ENCODE results near the gene AKR1B1.
"Not testable (repeated sequence)": the region's sequence is repeated elsewhere in the genome, so short reads cannot be mapped to it uniquely, and the experiment has no call there.

AKR1B1 gene

DNA sequence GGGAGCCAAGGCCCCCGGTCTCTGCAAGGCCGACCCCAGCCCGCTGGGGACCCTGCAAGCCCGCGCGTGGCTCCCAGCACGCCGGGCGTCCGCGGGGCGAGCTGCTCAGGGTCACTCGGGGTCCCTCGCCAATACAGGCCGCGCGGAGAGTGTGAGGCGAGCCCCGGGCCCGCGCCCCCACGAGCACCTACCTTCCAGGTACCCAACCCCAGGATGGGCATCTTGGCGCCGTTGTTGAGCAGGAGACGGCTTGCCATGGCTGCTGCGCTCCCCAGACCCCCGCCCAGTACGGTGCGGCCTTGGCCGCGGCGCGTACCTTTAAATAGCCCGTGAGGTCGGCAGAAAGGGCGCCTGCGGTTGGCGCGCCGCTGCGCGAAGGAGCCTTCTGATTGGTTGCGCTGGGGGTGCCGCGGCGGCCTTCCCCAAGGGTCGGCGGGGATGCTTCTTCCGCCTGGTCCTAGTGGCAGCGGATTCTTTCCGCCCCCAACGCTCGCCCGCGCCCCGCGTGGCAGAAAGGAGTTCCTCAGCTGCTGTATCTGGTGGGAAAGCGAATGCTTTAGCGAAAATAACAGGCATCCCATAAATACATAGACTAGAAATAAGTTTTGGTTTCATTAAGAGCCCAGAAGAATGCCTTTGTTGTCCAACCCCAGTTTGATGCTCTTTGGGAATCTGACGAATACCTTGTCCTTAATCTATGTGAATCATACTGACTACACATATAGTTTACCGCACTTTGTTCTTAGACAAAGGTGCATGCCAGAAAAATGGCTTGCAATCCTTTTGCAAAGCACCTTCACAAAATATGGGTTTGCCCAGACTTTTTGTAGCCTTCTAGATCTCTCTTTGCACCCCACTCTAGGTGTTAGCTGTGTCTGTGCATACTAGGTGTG lies at the start of gene AKR1B1:
AKR1B1 (minus strand) TSS at position 295 of the 893 bp plus-strand sequence; CDS start at position 257, 38 bp downstream.
- DNase-seq (ENCODE audit: low read depth), result peak; percentile 76

DNA sequence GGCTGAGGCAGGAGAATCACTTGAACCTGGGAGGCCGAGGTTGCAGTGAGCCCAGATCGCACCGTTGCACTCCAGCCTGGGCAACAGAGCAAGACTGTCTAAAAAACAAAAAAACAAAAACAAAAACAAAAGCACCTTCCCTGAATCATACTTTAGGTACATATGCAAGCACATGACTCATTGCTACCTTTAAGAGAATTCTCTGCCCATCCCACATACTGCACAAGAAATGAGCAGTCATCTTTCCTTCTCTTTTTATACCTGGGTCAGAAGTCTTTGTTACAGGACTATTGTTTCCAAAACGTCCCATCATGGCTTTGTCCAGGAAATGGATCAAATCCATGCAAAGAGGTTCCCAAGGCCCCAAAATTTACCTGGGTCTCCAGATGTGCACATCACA lies 47.0 kb upstream of the AKR1B1 start:
- DNase-seq (ENCODE audit: low read depth), result no peak

DNA sequence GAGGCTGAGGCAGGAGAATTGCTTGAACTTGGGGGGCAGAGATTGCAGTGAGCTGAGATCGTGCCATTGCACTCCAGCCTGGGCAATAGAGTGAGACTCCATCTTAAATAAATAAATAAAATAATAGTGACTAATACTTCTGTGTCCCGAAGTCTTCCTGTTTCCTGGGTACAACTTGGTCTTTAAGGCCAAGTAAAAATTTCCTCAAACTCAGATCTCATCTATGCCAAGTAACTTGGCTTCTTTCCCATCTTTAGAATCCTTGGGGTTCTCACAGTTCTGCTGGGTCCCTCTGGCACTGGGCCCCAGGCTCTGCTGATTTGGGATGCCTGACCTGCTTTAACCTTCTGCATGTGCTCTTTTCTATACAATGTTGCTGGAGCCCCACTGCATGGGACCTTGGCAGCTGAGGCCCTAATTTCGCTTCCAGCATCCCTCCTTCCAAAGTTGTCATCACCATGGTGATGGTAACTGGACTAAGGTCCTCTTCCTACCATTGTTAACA lies 45.8 kb upstream of the AKR1B1 start:
- DNase-seq (ENCODE audit: low read depth), result no peak

DNA sequence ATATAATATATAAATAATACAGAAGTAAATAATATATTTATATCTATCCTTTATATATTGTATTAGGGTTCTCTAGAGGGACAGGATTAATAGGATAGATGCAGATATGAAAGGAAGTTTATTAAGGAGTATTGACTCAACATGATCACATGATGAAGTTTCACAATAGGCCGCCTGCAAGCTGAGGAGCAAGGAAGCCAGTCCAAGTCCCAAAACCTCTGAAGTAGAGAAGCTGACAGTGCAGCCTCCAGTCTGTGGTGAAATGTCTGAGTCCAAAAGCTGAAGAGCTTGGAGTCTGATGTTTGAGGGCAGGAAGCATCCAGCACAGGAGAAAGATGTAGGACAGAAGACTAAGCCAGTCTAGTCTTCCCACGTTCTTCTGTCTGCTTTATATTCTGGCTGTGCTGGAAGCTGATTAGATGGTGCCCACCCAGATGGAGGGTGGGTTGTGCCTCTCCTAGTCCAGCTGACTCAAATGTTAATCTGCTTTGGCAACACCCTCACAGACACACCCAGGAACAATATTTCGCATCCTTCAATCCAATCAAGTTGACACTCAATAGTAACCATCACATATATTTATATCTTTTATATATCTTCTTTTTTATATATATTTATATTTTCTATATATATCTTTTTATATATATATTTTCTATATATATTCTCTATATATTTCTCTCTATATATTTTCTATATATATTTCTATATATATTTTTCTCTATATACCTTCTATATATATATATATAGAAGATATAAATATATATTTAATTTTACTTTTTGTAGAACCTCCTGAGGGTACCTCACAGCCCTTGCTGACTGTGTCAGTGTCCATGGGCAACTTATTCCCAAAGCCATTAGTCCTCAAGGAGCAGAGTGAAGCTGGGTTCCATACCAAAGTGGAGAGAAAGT lies 43.8 kb upstream of the AKR1B1 start:
- no peak for DNase-seq (ENCODE audit: low read depth)

DNA sequence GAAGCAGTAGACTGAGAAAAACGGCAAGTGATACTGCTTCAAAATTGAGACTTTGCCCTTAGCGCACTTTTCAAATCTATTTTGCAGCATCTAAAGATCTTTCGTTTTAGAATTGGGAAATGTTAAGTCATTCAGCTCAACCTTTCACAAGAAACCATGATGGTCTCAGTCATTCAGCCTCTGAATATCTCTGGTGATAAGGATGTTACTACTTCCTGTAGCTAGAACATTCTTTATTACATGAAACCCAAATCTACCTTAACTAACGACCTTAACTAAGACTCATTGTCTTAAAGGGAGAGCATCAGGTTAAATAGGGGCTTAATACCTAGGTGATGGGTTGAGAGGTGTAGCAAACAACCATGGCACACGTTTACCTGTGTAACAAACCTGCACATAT lies 42.1 kb upstream of the AKR1B1 start:
- DNase-seq (ENCODE audit: low read depth), result no peak

DNA sequence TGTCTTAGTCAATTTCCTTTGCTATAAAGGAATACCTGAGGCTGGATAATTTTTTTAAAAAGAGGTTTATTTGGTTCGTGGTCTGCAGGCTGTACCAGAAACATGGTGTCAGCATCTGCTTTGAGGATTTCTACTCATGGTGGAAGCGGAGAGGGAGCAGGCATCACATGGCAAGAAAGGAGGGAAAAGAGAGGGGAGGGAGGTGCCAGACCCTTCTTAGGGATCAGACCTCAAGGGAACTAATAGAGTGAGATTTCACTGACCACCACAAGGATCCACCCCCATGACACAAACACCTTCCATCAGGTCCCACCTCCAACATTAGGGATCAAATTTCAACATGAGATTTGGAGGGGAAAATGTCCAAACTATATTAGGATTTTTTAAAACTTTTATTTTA lies 41.5 kb upstream of the AKR1B1 start:
- no peak for DNase-seq (ENCODE audit: low read depth)

DNA sequence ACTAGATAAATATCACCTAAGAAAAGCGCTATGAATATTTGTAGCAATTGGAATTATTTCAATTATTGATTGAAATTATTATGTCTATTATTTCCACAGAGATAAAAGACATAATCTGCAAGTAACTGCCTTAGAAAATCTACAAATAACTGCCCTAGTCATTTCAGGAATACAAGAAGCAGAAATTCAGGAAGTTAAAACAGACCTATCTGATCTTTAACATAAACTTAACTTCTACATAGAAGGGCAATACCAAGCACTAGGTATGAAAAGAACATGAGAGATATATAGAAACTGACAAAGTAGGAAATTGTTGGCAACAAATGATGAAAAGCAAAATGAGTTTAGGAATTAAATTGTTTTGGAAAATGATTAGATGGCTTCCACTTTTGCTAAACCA lies 36.6 kb upstream of the AKR1B1 start:
- DNase-seq (ENCODE audit: low read depth), result no peak

DNA sequence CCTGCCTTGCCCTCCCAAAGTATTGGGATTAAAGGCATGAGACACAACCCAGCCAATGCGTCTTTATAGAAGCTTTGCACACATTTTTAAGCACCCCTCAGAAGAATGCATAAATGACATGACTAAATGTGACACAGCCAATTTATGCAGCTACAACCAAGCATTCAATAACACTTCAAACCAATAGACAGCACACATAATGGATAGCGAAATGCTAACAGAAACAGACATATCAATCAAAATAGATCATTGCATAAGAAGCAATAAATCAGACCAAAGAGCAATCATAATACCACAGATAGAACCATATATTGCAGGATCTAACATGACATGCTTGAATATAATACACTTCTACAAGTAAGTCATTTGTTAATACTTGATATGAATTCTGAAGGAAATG lies 34.2 kb upstream of the AKR1B1 start:
- no peak for DNase-seq (ENCODE audit: low read depth)

DNA sequence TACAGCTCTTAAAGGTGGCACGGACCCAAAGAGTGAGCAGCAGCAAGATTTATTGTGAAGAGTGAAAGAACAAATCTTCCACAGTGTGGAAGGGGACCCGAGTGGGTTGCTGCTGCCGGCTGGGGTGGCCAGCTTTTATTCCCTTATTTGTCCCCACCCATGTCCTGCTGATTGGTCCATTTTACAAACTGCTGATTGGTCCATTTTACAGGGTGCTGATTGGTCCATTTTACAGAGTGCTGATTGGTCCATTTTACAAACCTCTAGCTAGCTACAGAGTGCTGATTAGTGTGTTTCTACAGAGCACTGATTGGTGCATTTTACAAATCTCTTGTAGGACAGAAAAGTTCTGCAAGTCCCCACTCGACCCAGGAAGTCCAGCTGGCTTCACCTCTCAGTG lies 28.8 kb upstream of the AKR1B1 start:
- DNase-seq (ENCODE audit: low read depth), result not testable (repeated sequence)

DNA sequence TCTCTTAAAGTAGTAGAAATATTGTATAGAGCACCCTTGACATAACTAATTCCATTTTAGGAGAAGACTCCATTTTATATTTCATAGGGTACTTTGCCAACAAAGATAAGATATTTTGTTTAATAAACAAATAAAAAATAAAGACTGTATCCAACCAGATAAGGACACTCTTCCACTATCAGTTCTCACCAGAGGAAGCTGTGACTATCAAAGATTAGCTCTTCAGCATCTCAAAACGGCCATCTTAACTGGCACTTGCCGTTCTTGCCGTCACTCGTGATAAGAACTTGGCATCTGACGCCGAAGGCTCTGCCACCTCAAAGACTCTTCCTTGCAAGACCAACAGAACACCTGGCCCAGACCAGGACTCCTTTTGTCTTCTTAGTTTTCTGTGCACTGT lies 26.3 kb upstream of the AKR1B1 start:
- DNase-seq (ENCODE audit: low read depth), result no peak

DNA sequence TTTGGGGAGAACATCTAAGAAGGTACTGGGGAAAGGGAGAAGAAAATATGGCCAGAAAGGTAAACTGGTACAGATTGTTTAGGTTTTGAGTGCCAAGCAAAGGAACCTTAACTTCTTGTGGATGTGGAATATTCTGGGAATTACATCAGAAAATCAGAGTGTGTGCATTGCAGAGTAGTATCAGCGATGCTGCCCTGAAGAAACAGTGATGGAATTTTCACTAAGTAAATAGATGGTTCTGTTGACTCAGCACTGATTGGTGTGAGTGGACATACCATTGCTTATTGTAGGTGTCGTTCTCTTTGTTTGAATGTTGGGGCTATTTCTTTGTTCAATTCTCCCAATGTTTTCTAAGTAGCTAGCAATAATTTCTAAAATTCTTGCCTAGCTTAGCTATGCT lies 24.4 kb upstream of the AKR1B1 start:
- DNase-seq (ENCODE audit: low read depth), result no peak

DNA sequence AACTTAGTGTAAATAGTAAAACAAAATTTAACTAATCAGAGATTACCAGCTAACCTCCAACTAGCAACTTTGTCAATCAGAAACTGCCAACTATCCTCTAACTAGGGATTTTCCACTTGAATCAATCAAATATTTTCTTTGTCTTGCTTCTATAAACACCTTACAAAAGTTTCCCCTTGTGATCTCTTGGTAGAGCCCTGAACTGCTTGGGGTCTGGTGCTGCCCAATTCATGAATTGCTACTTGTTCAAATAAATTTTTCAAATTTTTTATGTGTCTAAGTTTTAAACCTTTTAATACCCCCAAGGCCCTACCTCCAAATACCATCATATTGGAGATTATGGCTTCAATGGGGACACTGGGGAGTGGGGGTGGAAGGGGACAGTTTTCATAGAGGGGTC lies 24.0 kb upstream of the AKR1B1 start:
- no peak for DNase-seq (ENCODE audit: low read depth)

DNA sequence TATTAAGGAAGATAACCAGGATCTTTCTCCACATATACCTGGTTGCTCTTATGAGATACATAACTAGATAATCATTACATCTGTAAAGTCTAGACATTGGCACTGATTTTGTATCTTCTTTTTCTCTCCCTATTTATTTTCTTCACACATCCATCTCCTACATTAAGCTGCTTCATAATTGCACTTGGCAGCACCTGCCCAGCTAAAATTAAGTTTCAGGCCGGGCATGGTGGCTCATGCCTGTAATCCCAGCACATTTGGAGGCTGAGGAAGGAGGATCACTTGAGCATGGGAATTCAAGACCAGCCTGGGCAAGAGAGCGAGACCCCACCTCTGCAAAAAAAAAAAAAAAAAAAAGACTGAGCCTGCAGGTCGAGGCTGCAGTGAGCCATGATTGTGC lies 22.3 kb upstream of the AKR1B1 start:
- DNase-seq (ENCODE audit: low read depth), result no peak

DNA sequence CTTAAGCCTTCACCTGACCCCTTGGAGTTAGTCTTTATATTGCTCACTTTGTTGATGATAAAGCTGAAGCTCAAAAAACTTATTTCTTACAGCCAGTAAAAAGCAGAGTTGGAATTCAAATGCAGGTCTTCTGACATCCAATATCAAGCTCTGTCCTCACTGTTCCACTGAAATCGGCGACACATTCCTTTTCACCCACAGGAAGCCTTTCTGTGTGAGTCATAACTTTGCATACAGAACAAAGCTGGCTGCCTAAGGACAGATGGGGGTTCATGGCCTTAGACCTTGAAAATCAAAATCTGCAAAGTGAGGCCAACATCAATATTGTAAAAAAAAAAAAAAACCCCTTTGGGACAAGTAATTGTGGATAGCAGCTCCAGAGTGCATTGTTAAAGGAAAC lies 21.8 kb upstream of the AKR1B1 start:
- DNase-seq (ENCODE audit: low read depth), result no peak

DNA sequence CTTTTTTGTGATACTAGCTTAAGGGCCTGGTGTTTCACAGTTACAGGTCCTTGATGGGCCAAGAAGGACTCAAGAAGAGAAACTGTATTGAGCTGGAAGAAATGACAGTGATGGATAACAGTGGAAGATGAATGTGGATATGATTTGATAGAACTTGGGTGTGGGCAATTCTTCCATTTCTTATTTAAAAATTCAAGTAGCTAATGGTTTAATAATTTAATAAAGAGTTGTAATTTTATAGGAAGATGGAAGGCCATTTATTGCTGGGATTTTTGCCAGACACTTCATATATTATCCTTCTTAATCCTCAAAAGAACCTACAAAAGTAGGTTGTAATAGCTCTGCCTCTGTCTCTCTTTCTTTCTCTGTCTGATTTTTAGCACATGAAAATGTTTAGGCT lies 21.3 kb upstream of the AKR1B1 start:
- DNase-seq (ENCODE audit: low read depth), result no peak

DNA sequence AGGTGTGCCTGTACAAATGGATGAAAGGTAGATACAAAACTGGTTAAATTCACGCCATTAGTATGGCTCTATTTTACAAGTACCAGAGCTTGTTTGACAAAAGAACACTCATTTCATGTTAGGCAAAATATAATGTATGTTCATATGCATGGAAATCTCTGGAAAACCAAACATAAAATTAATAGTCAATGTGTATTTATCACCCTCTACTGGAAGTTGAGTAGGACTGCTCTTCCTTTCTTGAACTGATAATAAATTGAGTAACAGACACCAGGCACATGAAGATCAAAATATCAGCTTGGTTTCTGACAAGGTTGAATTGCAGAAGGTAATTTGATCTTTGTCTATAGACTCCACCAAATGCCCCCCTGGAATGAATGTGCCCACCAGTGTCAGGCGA lies 19.8 kb upstream of the AKR1B1 start:
- no peak for DNase-seq (ENCODE audit: low read depth)

DNA sequence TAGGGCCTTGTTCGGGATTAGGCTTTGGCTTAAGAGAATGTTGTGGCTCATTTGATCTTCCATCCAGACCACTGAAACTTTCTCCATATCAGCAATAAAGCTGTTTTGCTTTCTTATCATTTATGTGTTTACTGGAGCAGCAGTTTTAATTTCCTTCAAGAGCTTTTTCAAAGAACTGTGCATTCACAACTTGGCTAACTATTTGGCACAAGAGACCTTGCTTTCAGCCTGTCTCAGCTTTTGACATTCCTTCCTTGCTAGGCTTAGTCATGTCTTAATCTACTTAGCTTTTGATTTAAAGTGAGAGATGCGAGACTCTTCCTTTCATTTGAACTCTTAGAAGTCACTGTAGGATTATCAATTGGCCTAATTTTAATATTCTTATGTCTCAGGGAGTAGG lies 19.1 kb upstream of the AKR1B1 start:
- DNase-seq (ENCODE audit: low read depth), result no peak

DNA sequence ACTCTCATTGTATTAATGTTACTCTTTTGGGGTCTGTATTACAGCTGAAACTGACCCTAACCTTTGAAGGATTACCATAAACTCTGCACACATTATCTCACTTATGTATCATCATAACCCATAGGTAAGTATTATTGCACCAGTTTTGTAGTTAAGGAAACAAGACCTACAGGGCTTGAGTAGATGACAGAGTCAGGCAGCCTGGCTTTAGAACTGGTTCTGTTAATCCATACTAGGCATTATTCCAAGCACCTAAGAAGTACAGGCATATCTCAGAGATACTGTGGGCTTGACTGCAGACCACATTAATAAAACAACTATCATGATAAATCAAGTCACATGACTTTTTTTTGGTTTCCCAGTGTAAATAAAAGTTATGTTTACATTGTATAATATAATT lies 17.1 kb upstream of the AKR1B1 start:
- no peak for DNase-seq (ENCODE audit: low read depth)

DNA sequence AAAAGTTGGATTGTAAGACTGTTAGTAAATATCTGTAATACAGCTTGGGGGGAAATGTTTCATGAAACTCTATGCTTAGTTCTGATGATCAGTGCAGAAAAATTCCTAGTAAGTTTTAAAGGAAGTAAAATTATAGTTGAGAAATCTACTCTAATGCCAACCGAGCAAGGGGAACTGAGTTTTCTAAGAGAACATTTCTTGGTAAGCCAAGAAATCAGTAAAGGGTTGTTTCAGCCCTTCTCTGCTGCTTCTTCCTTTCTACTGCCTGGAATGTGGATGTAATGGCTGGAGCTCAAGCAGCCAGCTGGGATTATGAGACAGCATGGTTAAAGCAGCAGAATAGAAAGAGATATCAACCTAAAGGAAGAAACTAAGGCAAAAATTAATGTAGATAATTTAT lies 15.9 kb upstream of the AKR1B1 start:
- DNase-seq (ENCODE audit: low read depth), result no peak

DNA sequence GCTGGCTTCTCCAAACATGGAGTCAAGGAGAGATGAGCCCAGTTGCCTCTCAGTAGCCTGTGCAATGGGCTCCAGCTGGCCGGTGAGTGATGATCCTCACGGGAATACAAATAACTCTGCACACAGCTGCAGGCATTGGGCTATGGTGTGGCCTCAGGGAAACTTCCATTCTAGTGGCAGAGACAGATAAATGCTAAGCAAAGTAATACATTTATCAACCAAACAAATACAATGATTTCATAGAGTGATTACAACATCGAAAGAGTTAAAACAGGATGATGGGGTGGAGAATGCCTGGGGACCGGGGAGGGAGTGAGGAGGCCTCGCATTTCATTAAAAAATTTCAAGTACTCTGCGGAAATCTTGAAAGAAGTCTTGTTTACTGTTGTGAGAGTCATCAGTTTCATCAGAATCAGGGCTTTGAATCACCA lies 15.0 kb upstream of the AKR1B1 start:
- DNase-seq (ENCODE audit: low read depth), result no peak

DNA sequence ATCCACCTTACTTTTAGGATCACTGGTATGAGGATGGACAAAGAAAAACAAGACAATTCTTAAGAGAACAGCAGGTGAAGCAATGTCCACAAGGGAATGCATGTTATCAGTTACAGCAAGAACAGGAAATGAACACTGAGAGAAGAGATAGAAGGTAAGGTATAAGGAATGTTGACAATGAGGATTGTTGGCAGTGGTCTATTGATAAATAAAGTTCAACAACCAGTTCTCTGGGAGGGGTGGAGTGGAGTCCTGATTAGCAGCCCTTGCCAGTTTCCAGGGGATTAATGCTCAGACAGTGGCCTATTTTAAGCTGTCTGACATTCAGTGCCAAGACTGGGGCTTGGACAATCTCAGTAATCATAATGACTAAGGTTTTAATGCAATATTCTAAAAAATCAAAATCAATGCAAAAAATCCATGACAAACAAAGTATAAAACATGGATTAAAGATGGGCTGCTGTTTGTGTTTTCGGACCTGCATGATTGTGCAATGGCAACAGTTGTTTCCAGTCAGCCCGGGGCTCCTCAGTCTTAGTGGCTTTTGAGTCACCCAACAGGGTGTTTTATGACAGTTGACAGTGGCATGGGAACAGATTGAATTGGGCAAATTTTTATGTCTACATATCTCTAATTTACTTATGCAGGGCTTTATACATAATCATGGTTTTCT lies 13.8 kb upstream of the AKR1B1 start:
- DNase-seq (ENCODE audit: low read depth), result no peak

DNA sequence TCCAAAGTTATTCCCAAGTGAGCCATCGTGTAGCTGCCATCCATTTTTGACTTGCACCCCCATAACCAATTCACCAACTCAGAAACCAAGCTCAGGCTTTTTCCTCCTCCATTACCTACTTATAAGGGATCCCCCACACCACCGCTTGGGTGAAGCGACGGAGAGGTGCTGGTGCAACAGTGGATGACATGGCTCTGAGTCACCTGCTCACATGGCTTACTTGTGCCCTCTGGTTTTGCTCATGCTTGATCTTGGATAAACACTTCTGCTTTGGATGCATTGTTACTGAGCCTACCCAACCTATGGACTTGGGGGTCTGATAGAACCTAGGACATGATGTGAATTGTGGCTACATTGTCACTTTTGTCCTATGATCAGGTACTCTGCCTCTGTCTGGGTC lies 12.0 kb upstream of the AKR1B1 start:
- DNase-seq (ENCODE audit: low read depth), result no peak

Data from activated T-cell treated with anti-CD3 and anti-CD28 coated beads for 1 hour (primary cell).